HG03442 (cell line): ENCODE results near the gene SAA2.
"Not testable (repeated sequence)": the region's sequence is repeated elsewhere in the genome, so short reads cannot be mapped to it uniquely, and the experiment has no call there.

Experiments
- ATAC-seq: cut with Tn5 transposase; IDR thresholded peaks from one replicate; pipeline ENCODE4 v1.9.1; 2021; ENCODE audit warnings: mild to moderate bottlenecking, moderate library complexity; ENCODE audit not compliant: unreplicated experiment

SAA2 gene

GRCh38 chr11:18248561-18248960 is at the start of gene SAA2:
Gene SAA2, minus strand, starts transcription at chr11:18248668. Its CDS starts 657 bp downstream, at chr11:18248011.
- no peak for ATAC-seq

- no peak for ATAC-seq
Measured at GRCh38 chr11:18295316-18295715, 46.8 kb upstream of the SAA2 start.

DNA sequence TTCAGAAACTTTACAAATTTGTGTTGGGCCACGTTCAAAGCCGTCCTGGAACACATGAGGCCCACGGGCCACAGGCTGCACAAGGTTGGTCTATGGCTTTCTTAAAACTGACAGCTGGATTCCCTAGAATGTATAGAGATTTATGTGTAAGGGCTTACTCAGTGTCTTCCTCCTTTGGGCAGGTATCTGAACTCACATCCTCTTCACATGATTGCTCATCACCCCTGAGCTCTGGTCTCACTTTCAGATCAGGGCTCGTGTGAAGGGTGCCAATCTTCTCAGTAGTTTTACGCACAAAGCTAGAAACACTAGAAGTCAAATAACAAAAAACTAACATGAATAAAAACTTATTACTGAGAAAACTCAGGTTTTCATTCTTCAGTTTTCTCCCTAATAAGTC is 46.4 kb upstream of the SAA2 start:
- ATAC-seq = peak; percentile 91

GRCh38 chr11:18288911-18289310 is 40.4 kb upstream of the SAA2 start:
- no peak for ATAC-seq

GRCh38 chr11:18285841-18286240 is 37.4 kb upstream of the SAA2 start:
- no peak for ATAC-seq

DNA sequence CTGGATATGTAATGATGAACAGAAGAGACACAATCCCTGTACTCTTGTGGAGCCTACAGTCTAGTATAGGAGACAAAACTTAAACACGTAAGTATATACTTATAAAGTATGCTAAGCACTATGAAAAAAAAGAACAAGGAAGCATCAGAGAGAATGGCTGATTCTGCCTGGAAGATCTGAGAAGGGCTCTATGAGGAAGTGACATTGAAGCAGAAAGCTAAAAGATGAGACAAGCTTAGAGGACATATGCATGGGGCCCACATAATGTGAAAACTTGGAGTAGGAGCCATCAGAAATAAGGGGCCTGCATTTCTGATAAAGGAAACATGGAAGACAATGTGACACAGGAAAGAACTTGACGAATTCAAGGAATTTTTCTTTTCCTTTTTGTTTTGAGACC is 34.2 kb upstream of the SAA2 start:
- no peak for ATAC-seq

GRCh38 chr11:18280438-18281045 is 32.1 kb upstream of the SAA2 start:
- peak; percentile 86 for ATAC-seq

DNA sequence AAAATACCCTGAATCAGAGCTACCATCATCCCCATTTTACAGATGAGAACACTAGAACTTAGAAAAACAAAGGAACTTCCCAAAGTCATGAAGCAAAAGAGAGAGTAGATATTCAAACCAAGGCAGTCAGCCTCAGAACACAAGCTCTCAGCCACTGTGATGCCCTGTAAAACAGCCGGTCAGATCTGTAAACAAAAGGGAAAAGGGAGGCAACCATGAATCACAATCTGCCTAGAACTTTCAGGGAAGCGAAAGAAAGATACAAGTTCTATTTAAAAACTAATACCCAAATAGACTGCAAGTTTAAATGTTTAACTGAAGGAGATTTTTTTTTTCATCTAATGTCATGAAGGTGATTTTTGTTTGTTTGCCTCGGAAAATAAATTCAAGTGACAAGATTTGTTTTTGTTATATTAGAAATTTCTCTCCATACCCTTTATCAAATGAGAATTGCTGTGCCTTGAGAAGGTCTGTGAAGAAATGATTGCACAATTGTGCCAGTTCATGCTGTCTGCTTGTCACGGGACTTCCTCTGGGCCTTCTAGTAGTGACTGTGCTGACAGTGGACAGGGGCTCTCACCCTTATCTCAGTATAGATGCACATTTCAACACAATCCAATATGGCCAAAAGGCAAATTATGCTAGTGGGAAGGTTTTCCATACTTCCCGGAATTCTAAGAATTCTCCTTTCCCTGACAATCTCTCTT is 29.2 kb upstream of the SAA2 start:
- ATAC-seq = no peak

DNA sequence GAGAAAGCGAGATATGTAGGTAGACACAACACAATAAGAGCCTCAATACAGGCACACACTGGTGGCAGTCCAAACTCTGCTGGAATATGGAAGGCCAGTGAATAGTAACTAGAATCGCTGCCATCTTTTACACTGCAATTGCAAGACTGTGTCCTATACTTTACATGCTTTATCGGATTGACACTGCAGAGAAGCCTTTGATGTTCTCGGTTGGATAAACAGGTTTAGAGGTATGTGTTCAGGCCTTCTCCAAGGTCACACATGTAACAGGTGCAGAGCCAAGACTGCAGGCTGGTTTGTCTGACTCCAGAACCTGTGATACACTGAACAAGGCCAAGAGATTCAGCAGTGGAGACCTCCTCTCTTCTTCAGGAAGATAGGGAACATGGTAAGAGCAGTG is 22.7 kb upstream of the SAA2 start:
- no peak for ATAC-seq

DNA sequence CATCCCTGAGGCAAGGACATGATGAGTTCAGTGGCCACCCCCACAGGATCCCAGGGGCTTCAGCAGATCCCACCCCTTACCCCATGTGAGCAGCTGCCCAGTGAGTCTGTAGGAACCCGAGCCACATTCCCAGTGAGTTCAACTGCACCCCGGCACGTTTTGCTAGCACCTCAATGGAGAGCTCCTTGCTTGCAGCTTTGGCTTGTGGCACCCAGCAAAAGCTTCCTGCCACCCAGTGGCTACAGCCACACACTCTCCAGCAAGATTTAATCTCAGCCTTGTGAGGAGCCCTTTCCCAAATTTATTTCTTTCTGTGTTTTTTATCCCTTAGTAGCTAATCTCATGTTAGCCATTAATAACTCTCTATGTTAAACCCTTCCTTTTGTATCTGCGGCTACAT is 21.6 kb upstream of the SAA2 start:
- ATAC-seq = no peak

DNA sequence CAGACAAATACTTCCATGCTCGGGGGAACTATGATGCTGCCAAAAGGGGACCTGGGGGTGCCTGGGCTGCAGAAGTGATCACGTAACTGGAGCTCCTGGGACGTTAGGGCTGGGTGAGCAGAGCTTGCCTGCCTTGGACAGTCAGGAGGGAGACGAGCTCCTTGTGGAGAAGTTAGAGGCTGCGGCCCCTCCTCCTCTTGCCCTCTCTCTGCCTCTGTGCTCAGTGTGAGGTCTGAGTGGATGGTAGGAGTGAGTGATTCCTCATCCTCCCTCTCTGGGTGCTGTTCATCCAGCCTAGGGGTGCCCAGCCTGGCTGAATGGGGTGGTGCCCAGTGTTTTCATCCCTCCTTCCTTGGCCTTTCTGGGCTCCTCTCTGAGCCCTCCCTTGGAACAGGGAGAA is 20.8 kb upstream of the SAA2 start:
- ATAC-seq = not testable (repeated sequence)

DNA sequence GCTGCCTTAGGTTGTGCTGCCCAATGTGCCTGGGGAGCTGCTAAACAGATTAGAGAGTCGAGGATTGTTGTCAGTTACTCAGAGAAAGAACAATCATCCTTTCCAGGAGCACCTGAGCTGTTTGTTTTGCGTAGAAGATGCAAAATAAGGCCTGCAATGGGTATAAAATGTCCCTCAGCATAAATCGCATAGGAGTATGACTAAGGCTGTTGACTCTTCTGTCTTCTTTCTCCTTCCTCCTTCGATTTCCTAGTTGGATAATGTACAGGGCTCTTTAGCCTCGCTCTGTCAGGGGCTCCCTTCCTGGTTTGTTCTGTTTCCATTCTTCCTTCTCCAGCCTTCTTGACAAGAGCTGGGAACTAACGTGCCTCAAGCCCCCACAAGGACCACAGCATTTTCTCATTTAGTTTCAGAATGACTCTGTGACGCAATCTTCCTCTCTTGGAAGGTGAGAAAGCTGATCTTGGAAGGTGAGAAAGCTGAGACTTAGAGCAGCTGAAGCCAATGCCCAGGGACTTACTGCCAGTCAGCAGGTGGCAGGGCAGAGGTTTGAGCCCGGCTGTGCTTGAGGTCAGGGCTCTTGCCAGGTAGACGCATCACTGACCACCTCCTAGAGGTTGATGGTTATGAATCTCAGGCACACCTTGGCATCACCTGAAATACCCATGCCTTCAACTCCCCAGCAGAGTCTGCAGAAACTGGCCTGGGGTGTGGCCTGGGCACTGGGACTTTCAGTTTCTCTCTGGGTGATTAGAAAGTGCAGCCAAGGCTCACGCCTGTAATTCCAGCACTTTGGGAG is 19.1 kb upstream of the SAA2 start:
- peak; percentile 58 for ATAC-seq

DNA sequence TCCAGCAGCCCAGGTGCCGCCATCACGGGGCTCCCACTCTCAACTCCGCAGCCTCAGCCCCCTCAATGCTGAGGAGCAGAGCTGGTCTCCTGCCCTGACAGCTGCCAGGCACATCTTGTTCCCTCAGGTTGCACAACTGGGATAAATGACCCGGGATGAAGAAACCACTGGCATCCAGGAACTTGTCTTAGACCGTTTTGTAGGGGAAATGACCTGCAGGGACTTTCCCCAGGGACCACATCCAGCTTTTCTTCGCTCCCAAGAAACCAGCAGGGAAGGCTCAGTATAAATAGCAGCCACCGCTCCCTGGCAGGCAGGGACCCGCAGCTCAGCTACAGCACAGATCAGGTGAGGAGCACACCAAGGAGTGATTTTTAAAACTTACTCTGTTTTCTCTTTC is 17.5 kb upstream of the SAA2 start, which contains the start of gene SAA1:
TSS of gene SAA1 (plus strand) at position 316 of the 400 bp plus-strand sequence. CDS start 624 bp downstream, outside the sequence.
- ATAC-seq = no peak

GRCh38 chr11:18264677-18265555 is 16.4 kb upstream of the SAA2 start:
- ATAC-seq = no peak

GRCh38 chr11:18264035-18264434 is 15.6 kb upstream of the SAA2 start:
- no peak for ATAC-seq

DNA sequence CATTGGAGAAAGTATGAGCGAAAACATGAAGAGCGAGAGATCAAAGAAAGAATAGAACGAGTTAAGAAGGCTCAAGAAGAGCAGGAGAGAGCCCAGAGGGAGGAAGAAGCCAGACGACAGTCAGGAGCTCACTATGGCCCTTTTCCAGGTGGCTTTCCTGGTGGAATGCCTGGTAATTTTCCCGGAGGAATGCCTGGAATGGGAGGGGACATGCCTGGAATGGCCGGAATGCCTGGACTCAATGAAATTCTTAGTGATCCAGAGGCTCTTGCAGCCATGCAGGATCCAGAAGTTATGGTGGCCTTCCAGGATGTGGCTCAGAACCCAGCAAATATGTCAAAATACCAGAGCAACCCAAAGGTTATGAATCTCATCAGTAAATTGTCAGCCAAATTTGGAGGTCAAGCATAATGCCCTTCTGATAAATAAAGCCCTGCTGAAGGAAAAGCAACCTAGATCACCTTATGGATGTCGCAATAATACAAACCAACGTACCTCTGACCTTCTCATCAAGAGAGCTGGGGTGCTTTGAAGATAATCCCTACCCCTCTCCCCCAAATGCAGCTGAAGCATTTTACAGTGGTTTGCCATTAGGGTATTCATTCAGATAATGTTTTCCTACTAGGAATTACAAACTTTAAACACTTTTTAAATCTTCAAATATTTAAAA is 14.3 kb upstream of the SAA2 start:
- ATAC-seq = not testable (repeated sequence)

DNA sequence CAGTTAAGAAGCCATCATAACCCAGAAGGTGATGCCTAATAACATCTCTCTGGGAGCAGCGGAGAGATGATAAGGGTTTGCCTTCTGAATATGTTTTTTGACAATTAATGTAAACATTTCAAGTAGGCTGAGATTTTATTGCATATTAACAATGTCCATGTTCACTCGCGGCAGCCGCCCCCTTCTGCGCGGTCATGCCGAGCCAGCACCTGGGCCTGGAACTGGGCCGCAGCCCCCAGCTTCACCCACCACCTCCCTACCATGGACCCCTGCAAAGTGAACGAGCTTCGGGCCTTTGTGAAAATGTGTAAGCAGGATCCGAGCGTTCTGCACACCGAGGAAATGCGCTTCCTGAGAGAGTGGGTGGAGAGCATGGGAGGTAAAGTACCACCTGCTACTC is 13.3 kb upstream of the SAA2 start:
- ATAC-seq = no peak

DNA sequence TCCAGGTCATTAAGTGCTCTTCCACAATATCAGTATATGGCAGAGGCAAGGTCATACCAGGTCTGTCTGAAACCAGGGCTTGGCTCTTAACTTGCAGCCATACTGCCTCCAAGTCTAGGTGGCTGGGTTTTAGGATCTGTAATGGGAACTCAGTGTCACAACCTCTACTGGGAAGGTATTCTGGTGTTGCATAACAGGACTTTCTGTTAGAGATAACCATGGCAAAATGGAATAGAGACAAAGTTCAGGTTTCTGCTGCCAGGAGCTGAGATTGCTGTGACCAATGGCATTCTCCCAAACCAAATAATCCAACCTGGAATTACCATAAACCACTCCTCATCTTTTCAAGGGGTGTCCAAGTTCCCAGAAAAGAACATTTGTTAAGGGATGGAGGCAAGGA is 10.8 kb upstream of the SAA2 start:
- ATAC-seq = no peak

GRCh38 chr11:18254781-18255361 is 6.4 kb upstream of the SAA2 start:
- ATAC-seq = no peak

DNA sequence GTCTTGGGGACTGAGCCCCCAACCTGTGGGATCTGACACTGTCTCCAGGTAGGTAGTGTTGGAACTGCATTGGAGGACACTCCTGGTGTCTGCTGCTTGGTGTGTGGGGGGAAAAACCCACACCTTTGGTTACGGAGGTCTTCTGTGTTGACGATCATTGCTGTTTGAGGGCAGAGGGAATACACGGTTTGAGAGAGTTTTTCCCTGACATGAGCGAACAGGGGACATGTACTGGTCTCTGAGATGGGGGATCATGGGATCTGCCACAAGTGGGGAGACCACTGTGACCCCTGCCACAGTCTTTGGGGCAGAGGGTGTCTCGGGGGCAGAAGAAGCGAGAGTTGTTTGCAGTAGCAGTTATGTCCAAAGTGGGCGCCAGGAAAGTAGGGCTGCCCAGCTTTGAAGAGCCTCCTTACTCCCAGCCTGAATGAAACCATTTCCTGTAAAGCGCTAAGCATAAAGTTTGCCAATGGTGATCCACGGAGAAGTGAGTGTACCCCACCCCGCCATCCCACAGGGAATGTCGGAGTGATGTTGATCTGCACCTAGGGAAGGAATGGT is 5.4 kb upstream of the SAA2 start:
- no peak for ATAC-seq
